Stimulated activated naive CD8-positive, alpha-beta T cell treated with anti-CD3 and anti-CD28 coated beads, Interleukin-15, Interleukin-2, amounts not matched to agents 100 U/mL and 50 U/mL, for 24 hours (primary cell): ENCODE data around the gene SLC4A1AP.
"Not testable (repeated sequence)": the region's sequence is repeated elsewhere in the genome, so short reads cannot be mapped to it uniquely, and the experiment has no call there.

Experiments
- ATAC-seq: fragments of 150-1000 bp; cut with Tn5 transposase; one replicate; pipeline ENCODE4 v1.10.0; 2021
- DNase-seq: peaks from one replicate; pipeline ENCODE4 v3.0.0; 2021

Gene SLC4A1AP, protein sequence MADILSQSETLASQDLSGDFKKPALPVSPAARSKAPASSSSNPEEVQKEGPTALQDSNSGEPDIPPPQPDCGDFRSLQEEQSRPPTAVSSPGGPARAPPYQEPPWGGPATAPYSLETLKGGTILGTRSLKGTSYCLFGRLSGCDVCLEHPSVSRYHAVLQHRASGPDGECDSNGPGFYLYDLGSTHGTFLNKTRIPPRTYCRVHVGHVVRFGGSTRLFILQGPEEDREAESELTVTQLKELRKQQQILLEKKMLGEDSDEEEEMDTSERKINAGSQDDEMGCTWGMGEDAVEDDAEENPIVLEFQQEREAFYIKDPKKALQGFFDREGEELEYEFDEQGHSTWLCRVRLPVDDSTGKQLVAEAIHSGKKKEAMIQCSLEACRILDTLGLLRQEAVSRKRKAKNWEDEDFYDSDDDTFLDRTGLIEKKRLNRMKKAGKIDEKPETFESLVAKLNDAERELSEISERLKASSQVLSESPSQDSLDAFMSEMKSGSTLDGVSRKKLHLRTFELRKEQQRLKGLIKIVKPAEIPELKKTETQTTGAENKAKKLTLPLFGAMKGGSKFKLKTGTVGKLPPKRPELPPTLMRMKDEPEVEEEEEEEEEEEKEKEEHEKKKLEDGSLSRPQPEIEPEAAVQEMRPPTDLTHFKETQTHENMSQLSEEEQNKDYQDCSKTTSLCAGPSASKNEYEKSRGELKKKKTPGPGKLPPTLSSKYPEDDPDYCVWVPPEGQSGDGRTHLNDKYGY

DNA sequence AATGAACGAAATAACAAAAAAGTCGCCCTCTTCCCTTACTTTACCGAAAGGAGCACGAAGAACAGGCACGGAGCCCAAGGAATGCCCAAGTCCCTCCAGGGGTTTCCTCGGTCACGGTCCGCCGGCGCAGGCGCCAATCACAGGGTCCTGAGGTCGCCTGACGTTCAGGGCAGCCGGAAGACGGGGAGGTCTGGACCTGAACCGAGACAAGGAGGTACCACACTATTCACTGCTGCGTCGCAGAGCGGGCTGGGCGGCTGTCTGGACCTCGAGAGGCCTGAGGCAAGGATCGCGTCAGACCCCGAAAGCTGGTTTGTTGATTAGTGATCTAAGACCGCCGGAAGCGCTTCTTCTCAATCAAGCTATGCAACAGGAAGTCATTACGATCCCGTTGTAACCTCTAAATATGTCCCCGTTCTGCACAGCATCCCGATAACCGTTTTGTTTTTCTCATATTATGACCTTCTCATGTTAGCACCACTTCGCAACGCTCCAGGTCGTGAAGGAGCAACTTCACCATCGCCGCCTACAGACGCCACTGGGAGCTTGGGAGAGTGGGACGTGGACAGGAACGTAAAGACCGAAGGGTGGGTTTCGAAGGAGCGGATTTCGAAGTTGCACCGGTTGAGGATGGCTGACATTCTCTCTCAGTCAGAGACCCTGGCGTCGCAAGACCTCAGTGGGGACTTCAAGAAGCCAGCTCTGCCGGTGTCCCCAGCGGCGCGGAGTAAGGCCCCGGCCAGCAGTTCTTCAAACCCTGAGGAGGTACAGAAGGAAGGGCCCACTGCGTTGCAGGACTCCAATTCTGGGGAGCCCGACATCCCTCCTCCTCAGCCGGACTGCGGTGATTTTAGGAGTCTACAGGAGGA lies at the start of gene SLC4A1AP, which contains the start of gene SUPT7L:
SLC4A1AP (plus strand) TSS at position 605 of the 869 bp plus-strand sequence; CDS start at position 631, 26 bp downstream.
SUPT7L (minus strand) TSS at position 330 of the 869 bp plus-strand sequence. CDS start 1,422 bp downstream, outside the sequence.
- ATAC-seq (peak; percentile 87), DNase-seq (peak; percentile 77)

DNA sequence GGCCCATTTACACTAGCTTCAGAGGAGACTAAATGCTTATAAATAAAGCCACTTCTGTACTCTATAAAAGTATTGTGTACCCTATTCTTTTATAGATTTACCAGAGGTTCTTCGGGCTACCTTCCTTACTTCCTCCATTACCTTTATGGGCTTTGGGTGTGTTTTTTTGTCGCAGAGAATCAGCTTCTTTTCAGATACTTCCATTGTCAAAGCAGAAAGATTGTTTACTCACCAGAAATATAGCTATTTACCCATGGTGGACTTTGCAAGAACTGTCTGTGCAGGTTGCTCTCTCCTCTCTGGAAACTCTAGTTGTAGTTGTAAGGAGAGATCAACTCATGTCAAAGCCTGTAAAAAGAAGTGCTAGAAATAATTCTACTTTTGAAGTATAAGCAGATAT lies 49.7 kb upstream of the SLC4A1AP start:
- ATAC-seq (no peak), DNase-seq (no peak)

DNA sequence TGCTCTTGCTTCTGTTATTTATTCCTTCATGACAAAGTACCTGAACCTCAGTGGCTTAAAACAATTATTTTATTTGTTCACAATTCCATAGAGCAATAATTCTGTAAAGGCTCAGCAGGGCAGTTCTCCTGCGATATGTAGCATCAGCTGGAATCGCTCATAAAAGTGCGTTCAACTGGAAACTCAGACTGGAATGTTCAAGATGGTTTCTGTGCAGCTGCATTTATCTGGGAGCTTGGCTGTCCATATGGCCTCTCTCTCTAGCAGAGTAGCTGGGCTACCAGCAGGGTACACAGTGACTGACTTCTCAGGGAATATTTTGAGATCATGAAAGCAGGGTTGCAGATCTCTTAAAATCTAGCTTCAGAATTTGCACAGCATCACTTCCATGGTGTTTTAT lies 48.4 kb upstream of the SLC4A1AP start:
- ATAC-seq (no peak), DNase-seq (no peak)

DNA sequence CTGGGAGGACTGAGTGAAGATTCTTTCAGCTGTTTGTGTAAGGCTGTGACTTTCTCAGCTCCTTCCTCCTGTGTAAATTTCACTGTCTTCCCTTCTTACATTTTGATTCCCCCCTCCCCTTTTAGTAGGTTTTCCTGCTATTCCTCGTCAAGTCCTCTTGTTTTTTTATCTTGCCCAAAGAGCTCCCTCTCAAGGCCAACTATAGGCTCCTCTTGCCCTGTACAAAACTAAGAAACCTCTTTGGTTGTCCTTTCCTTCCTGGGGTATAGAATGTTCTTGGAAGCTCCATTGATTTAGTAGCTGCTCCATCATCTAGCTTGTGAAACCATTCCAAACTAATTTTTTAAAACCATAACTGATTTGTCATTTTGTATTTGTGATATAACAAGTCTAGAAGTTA lies 42.2 kb upstream of the SLC4A1AP start:
- ATAC-seq: no peak
- no peak for DNase-seq

DNA sequence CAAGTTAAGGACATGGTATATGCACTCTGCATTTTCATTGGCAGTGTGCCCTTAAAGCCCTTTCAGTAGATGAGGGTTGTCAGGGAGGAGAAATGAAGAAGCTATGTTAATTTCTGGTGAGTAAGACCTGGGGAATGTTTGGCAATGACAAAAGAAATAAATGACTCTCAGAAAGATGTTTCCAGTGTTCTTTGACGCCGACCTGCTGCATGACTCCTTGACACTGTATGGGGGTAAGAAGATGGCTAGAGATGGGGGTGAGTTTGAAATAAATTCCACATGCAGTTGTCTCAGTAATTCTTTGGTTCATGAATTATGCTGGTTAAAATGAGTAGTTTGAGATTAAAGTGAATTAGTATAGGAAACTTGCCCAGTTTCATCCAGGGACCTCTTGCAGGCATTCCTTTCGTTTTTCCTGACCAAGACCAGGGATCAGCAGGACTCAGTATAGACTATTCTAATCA lies 40.7 kb upstream of the SLC4A1AP start:
- DNase-seq (no peak), ATAC-seq (peak; percentile 38)

DNA sequence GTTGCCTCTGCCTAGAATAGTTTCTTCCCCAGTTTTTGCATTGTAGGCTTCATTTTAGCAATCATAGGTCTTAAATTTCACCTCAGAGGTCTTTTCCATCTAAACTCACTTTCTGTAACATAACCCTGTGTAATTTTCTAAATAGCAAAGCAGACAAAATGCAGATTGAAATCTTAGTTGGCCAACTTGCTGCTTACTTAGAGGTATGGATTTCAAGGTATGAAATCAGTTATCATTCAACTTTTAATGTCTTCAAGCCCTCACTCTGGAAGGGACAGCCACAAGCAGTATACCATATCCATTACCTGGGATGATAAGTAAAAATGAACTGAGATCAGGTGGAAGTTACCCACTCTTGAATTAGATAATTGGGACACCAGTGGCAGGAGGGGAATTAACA lies 38.7 kb upstream of the SLC4A1AP start:
- no peak for DNase-seq

GRCh38 chr2:27626323-27626722 lies 37.4 kb upstream of the SLC4A1AP start:
- not testable (repeated sequence) for DNase-seq, ATAC-seq

More for the DNA sequence above, 38.7 kb upstream of the SLC4A1AP start:
- no peak for ATAC-seq

- not testable (repeated sequence) for ATAC-seq, DNase-seq
Observed at GRCh38 chr2:27626921-27627320, 36.8 kb upstream of the SLC4A1AP start.

- ATAC-seq (peak; percentile 42), DNase-seq (no peak)
Observed at GRCh38 chr2:27627963-27628766, 35.5 kb upstream of the SLC4A1AP start.

- ATAC-seq (peak; percentile 97), DNase-seq (peak; percentile 94)
Observed at GRCh38 chr2:27628767-27629709, 34.7 kb upstream of the SLC4A1AP start, which contains the start of the genes CCDC121 and GPN1. TSS of gene CCDC121 (minus strand) at chr2:27629012. CDS start at chr2:27627799, 1,213 bp downstream. TSS of gene GPN1 (plus strand) at chr2:27629050. CDS start at chr2:27629059, 9 bp downstream.

DNA sequence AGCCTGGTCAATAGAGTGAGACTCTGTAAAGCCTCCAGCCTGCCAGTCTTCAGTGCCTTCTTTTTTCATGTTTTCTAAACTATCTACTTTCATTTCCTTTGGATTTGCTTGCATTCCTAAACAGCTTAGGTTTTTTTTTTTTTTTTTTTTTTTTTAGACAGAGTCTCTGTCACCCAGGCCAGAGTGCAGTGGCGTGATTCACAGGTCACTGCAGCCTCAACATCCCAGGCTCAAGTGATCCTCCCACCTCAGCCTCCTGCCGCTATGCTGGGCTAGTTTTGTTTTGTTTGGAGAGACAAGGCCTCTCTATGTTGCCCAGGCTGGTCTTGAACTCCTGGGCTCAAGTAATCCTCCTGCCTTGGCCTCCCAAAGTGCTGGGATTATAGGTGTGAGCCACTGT lies 33.4 kb upstream of the SLC4A1AP start:
- not testable (repeated sequence) for DNase-seq

GRCh38 chr2:27634291-27634690 lies 29.4 kb upstream of the SLC4A1AP start:
- no peak for ATAC-seq
- DNase-seq: no peak

More for the DNA sequence above, 33.4 kb upstream of the SLC4A1AP start:
- not testable (repeated sequence) for ATAC-seq

DNA sequence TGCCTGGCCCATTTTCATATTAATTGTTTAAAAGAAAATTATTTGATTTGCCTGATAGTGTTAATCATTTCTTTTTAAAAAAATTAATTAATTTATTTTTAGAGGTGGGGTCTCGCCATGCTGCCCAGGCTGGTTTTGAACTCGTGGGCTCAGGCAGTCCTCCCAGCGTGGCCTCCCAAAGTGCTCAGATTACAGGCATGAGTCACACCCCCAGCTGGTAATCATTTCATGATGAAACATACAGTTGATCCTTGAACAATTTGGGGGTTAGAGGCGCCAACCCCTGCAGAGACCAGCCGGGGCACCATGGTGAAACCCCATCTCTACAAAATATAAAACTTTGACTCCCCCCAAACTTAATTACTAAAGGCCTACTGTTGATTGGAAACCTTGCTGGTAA lies 26.9 kb upstream of the SLC4A1AP start:
- DNase-seq (no peak), ATAC-seq (no peak)

- DNase-seq (no peak), ATAC-seq (peak; percentile 90)
Observed at GRCh38 chr2:27638037-27638637, 25.6 kb upstream of the SLC4A1AP start.

- peak; percentile 65 for ATAC-seq
- no peak for DNase-seq
Observed at GRCh38 chr2:27638709-27639108, 25.0 kb upstream of the SLC4A1AP start.

GRCh38 chr2:27640722-27641245 lies 22.9 kb upstream of the SLC4A1AP start:
- ATAC-seq: no peak
- DNase-seq: no peak

DNA sequence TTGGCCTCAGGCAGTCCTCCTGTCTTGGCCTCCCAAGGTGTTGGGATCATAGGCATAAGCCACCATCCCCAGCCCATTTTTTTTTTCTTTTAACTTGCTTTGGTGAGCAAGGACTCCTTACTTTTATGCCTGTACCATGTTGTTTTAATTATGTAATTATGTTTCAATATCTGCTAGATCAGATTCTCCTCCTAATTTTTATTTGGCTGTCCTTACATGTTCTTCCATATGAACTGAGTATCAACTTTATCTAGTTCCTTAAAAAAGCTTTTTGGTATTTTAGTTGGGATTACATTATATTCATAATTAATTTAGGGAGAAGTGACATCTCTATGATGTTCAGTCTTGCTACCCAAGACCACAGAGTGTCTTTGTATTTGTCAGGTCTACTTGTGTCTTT lies 18.5 kb upstream of the SLC4A1AP start:
- DNase-seq (no peak), ATAC-seq (no peak)

DNA sequence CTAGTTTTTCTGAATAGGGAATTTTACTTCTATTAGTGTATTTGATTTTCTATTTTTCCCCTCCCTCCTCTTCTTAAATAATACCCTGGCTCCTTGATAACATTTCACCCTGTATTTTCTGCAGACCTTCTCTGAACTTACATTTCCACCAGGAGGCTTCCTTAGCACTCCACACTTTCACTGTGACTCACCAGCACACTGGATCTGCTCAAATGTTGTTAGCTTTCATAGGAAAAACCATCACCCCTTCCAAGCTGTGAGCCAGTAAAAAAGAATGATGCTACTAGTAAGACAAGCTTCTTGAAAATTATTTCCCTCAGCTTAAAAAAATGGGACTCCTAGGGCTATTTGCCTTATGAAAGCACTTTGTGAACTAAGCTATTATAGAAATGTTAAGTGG lies 16.4 kb upstream of the SLC4A1AP start:
- DNase-seq: no peak

DNA sequence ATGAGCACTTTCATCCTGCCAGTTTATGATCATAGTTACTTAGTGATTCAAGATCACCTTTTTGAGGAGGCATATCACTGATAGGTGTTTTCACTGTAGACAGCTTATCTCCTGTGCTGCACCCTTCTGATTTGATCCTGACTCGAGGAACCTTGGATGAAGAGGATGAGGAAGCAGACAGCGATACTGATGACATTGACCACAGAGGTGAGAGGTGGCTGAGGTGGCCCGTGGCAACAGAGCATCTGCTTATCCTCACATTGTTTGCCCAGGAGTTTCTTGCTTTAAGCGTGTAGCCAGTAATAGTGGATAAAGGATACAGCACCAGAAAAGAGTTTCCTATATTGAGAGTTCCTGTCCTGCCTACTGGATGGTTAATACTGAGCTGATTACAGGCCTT lies 16.0 kb upstream of the SLC4A1AP start:
- no peak for ATAC-seq
- no peak for DNase-seq

More for the DNA sequence above, 16.4 kb upstream of the SLC4A1AP start:
- ATAC-seq: no peak
